Muscle layer of duodenum (tissue), 2 donors: ENCODE data around the gene SRY.
"Not testable (repeated sequence)": the region's sequence is repeated elsewhere in the genome, so short reads cannot be mapped to it uniquely, and the experiment has no call there.

Source experiments
- H3K27ac ChIP-seq: one replicate; pipeline ENCODE4 v1.7.0; 2013; ENCODE audit warnings: mild to moderate bottlenecking, low read length
- H3K27me3 ChIP-seq: one replicate; pipeline ENCODE4 v1.7.0; 2013; ENCODE audit warnings: low read depth, mild to moderate bottlenecking, control low read depth, low read length
- H3K36me3 ChIP-seq, 2 donors: one replicate each; pipeline ENCODE4 v1.7.0; 2013; ENCODE audit warnings: low read length in 2 of 2, control low read depth in 1 of 2, mild to moderate bottlenecking in 1 of 2; ENCODE audit not compliant: insufficient read depth in 2 of 2, control insufficient read depth in 1 of 2
- H3K4me1 ChIP-seq, 2 donors: one replicate each; pipeline ENCODE4 v1.7.0; 2013; ENCODE audit warnings: low read length in 2 of 2, mild to moderate bottlenecking in 2 of 2, control low read depth in 1 of 2, moderate library complexity in 1 of 2; ENCODE audit not compliant: insufficient read depth in 2 of 2, control insufficient read depth in 1 of 2
- H3K4me3 ChIP-seq, 2 donors: one replicate each; pipeline ENCODE4 v1.7.0; 2013; ENCODE audit warnings: low read length in 2 of 2, low read depth in 1 of 2, mild to moderate bottlenecking in 1 of 2
- H3K9me3 ChIP-seq, 2 donors: one replicate each; pipeline ENCODE4 v1.7.0; 2013; ENCODE audit warnings: low read length in 2 of 2, control low read depth in 1 of 2, mild to moderate bottlenecking in 1 of 2; ENCODE audit not compliant: control insufficient read depth in 1 of 2
- donor health status: healthy.

Gene SRY

GRCh38 chrY:2787600-2787999, at the start of gene SRY:
SRY (minus strand) TSS chrY:2787682; CDS start chrY:2787603, 79 bp downstream.
- no peak within 1 kb of the TSS for H3K27ac ChIP-seq
- peak within 1 kb of the TSS; percentile 52 to 56 for H3K4me3 ChIP-seq
- H3K27me3 ChIP-seq = peaks cover 5% of the 10 kb centered on the region
- H3K4me1 ChIP-seq = no peaks in the 10 kb centered on the region
- no peaks in the 10 kb centered on the region for H3K9me3 ChIP-seq
- no peaks in the 10 kb centered on the region for H3K36me3 ChIP-seq

- no peak overlapping the region for H3K4me3 ChIP-seq
- no peaks in the 10 kb centered on the region for H3K9me3 ChIP-seq
- no peaks in the 10 kb centered on the region for H3K36me3 ChIP-seq
- H3K27ac ChIP-seq = no peak overlapping the region
- no peaks in the 10 kb centered on the region for H3K27me3 ChIP-seq
- peaks cover 0 to 2% of the 10 kb centered on the region in 2 donors for H3K4me1 ChIP-seq
These were observed 49.6 kb upstream of the SRY start for GRCh38 chrY:2837078-2837477.

- H3K27me3 ChIP-seq = no peaks in the 10 kb centered on the region
- no peak overlapping the region for H3K4me3 ChIP-seq
- H3K9me3 ChIP-seq = no peaks in the 10 kb centered on the region
- H3K4me1 ChIP-seq = no peaks in the 10 kb centered on the region
- H3K27ac ChIP-seq = no peak overlapping the region
- no peaks in the 10 kb centered on the region for H3K36me3 ChIP-seq
These were observed 47.7 kb upstream of the SRY start for GRCh38 chrY:2835230-2835629.

- Histone ChIP-seq H3K4me1 (no peaks in the 10 kb centered on the region), H3K27me3 (no peaks in the 10 kb centered on the region), H3K36me3 (no peaks in the 10 kb centered on the region), H3K4me3 (no peak overlapping the region), H3K27ac (no peak overlapping the region), H3K9me3 (no peaks in the 10 kb centered on the region)
These were observed 41.0 kb upstream of the SRY start for GRCh38 chrY:2828497-2828896.

- H3K27ac ChIP-seq = no peak overlapping the region
- H3K27me3 ChIP-seq = no peaks in the 10 kb centered on the region
- H3K4me1 ChIP-seq = no peaks in the 10 kb centered on the region
- no peak overlapping the region for H3K4me3 ChIP-seq
- H3K36me3 ChIP-seq = no peaks in the 10 kb centered on the region
- no peaks in the 10 kb centered on the region for H3K9me3 ChIP-seq
These were observed 37.0 kb upstream of the SRY start for GRCh38 chrY:2824471-2824870.

- H3K36me3 ChIP-seq, H3K4me3 ChIP-seq, H3K27me3 ChIP-seq, H3K4me1 ChIP-seq, H3K9me3 ChIP-seq, H3K27ac ChIP-seq: not testable (repeated sequence)
These were observed 29.8 kb upstream of the SRY start for GRCh38 chrY:2817146-2817896.

- no peaks in the 10 kb centered on the region for H3K9me3 ChIP-seq
- H3K4me1 ChIP-seq = no peaks in the 10 kb centered on the region
- no peaks in the 10 kb centered on the region for H3K27me3 ChIP-seq
- H3K36me3 ChIP-seq = no peaks in the 10 kb centered on the region
- H3K27ac ChIP-seq = no peak overlapping the region
- no peak overlapping the region for H3K4me3 ChIP-seq
These were observed 12.8 kb upstream of the SRY start for GRCh38 chrY:2800246-2800645.

- H3K27me3 ChIP-seq = no peaks in the 10 kb centered on the region
- no peaks in the 10 kb centered on the region for H3K4me1 ChIP-seq
- no peak overlapping the region for H3K4me3 ChIP-seq
- no peak overlapping the region for H3K27ac ChIP-seq
- no peaks in the 10 kb centered on the region for H3K36me3 ChIP-seq
- no peaks in the 10 kb centered on the region for H3K9me3 ChIP-seq
These were observed 10.5 kb upstream of the SRY start for GRCh38 chrY:2797991-2798390.

GRCh38 chrY:2796977-2797523, 9.6 kb upstream of the SRY start:
- no peak overlapping the region for H3K27ac ChIP-seq
- no peaks in the 10 kb centered on the region for H3K27me3 ChIP-seq
- H3K9me3 ChIP-seq = no peaks in the 10 kb centered on the region
- H3K4me1 ChIP-seq = no peaks in the 10 kb centered on the region
- no peak overlapping the region for H3K4me3 ChIP-seq
- H3K36me3 ChIP-seq = no peaks in the 10 kb centered on the region

GRCh38 chrY:2789756-2790155, 2.3 kb upstream of the SRY start:
- no peaks in the 10 kb centered on the region for H3K36me3 ChIP-seq
- no peaks in the 10 kb centered on the region for H3K9me3 ChIP-seq
- no peak overlapping the region for H3K27ac ChIP-seq
- H3K4me1 ChIP-seq = no peaks in the 10 kb centered on the region
- H3K27me3 ChIP-seq = peaks cover 5% of the 10 kb centered on the region
- H3K4me3 ChIP-seq = no peak overlapping the region

- Histone ChIP-seq H3K36me3 (no peaks in the 10 kb centered on the region), H3K27me3 (peaks cover 5% of the 10 kb centered on the region), H3K27ac (no peak overlapping the region), H3K4me1 (no peaks in the 10 kb centered on the region), H3K4me3 (peak overlapping the region; percentile 52 to 56), H3K9me3 (no peaks in the 10 kb centered on the region)
These were observed 488 bp downstream of the SRY start for GRCh38 chrY:2786876-2787512.
